ENCODE results near the gene DRC7. TPM values are rescaled to one million over a fixed set of nuclear protein-coding genes. Genes with fewer than 3 reads are reported as not detected.

DRC7 gene
- total RNA-seq, 6 experiments from 2014 or later: not detected

- TF ChIP-seq, protein P1, sequence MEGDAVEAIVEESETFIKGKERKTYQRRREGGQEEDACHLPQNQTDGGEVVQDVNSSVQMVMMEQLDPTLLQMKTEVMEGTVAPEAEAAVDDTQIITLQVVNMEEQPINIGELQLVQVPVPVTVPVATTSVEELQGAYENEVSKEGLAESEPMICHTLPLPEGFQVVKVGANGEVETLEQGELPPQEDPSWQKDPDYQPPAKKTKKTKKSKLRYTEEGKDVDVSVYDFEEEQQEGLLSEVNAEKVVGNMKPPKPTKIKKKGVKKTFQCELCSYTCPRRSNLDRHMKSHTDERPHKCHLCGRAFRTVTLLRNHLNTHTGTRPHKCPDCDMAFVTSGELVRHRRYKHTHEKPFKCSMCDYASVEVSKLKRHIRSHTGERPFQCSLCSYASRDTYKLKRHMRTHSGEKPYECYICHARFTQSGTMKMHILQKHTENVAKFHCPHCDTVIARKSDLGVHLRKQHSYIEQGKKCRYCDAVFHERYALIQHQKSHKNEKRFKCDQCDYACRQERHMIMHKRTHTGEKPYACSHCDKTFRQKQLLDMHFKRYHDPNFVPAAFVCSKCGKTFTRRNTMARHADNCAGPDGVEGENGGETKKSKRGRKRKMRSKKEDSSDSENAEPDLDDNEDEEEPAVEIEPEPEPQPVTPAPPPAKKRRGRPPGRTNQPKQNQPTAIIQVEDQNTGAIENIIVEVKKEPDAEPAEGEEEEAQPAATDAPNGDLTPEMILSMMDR (IDR thresholded peaks at IDR 0.05): no peak
- Mint-ChIP-seq H3K4me1 (ENCODE audit: low read depth) (no peaks in the 10 kb centered on the region), H3K27me3 (ENCODE audit: insufficient read depth) (peaks cover 37% of the 10 kb centered on the region), H3K4me3 (no peak overlapping the region), H3K36me3 (ENCODE audit: low read depth) (no peaks in the 10 kb centered on the region), H3K9me3 (no peaks in the 10 kb centered on the region), H3K27ac (no peak overlapping the region)
- no peak for DNase-seq
Observed at GRCh38 chr16:57688487-57688986, 6.1 kb upstream of the DRC7 start.

DNA sequence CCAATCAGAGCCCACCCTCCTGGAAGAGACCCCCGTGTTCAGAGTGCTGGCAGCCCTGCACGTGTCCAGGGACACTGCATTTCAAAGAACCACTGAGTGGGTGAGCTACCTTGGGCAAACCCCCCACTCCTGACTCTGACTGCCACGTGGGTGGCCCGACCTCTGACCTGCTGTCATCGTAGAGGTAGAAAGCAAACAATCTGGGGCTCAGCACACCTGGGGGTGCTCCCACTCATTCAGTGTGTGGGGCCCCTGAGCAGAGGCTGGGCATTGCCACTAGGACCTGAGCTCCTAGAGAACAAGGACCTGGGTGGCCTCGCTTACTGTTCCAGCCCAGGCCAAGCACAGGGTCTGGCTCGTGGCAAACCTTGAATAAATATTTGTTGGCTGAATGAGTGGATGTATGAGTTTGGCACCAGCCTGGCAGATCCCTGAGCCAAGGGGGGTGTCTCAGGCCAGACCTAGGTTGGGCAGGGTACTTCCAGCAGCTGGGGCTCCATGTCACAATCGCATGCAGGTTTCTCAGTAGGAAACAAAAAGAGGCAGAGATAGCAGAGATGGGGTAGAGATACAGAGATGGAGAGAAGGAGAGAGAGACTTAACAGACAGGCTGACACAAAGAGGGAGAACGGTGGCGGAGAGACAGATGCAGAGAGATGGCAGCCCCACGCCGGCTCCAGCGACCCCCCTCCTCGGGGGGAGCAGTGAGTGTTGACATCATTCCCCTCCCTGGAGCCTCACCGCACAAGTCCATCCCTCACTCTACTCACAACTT is 5.4 kb upstream of the DRC7 start:
- H3K27me3 Mint-ChIP-seq (ENCODE audit: insufficient read depth): peaks cover 33% of the 10 kb centered on the region
- no peak for DNase-seq

GRCh38 chr16:57689762-57690558 is 4.6 kb upstream of the DRC7 start:
- H3K36me3 Mint-ChIP-seq (ENCODE audit: low read depth): no peaks in the 10 kb centered on the region
- H3K9me3 Mint-ChIP-seq: no peaks in the 10 kb centered on the region
- no peak overlapping the region for H3K27ac Mint-ChIP-seq
- H3K27me3 Mint-ChIP-seq (ENCODE audit: insufficient read depth): peaks cover 31% of the 10 kb centered on the region
- DNase-seq: no peak
- no peak overlapping the region for H3K4me3 Mint-ChIP-seq
- TF ChIP-seq, protein P1 (IDR thresholded peaks at IDR 0.05): no peak
- H3K4me1 Mint-ChIP-seq (ENCODE audit: low read depth): no peaks in the 10 kb centered on the region

More for the DNA sequence above, 5.4 kb upstream of the DRC7 start:
- no peaks in the 10 kb centered on the region for H3K9me3 Mint-ChIP-seq
- TF ChIP-seq, protein P1 (IDR thresholded peaks at IDR 0.05): no peak
- no peaks in the 10 kb centered on the region for H3K4me1 Mint-ChIP-seq (ENCODE audit: low read depth)
- H3K36me3 Mint-ChIP-seq (ENCODE audit: low read depth): no peaks in the 10 kb centered on the region
- no peak overlapping the region for H3K4me3 Mint-ChIP-seq
- no peak overlapping the region for H3K27ac Mint-ChIP-seq

- TF ChIP-seq, protein P1 (IDR thresholded peaks at IDR 0.05): no peak
- no peaks in the 10 kb centered on the region for H3K9me3 Mint-ChIP-seq
- peaks cover 28% of the 10 kb centered on the region for H3K27me3 Mint-ChIP-seq (ENCODE audit: insufficient read depth)
- no peaks in the 10 kb centered on the region for H3K4me1 Mint-ChIP-seq (ENCODE audit: low read depth)
- H3K4me3 Mint-ChIP-seq: no peak overlapping the region
- H3K36me3 Mint-ChIP-seq (ENCODE audit: low read depth): no peaks in the 10 kb centered on the region
- H3K27ac Mint-ChIP-seq: no peak overlapping the region
- no peak for DNase-seq
Observed at GRCh38 chr16:57690782-57691471, 3.7 kb upstream of the DRC7 start.

- no peak for DNase-seq
- Mint-ChIP-seq H3K4me1 (ENCODE audit: low read depth) (no peaks in the 10 kb centered on the region), H3K9me3 (no peaks in the 10 kb centered on the region), H3K27ac (no peak overlapping the region), H3K27me3 (ENCODE audit: insufficient read depth) (peaks cover 29% of the 10 kb centered on the region), H3K4me3 (no peak overlapping the region), H3K36me3 (ENCODE audit: low read depth) (no peaks in the 10 kb centered on the region)
- TF ChIP-seq, protein P1 (IDR thresholded peaks at IDR 0.05): no peak
Observed at GRCh38 chr16:57692636-57693035, 2.0 kb upstream of the DRC7 start.
